GM23338 (cell line): Measurements from ENCODE around the gene AFAP1.

Experiments used
- CREB1 ChIP-seq: fragments of 250-450 bp; sonication (Bioruptor Pico); IDR thresholded peaks from 2 replicates; pipeline ENCODE4 v1.5.0; 2020; ENCODE audit warnings: low read depth, mild to moderate bottlenecking, moderate library complexity
- EZH2 ChIP-seq: fragments of 200-600 bp; sonication (generic); IDR thresholded peaks from one replicate; pipeline ENCODE4 v1.8.0; 2017; ENCODE audit warnings: antibody characterized with exemption, mild to moderate bottlenecking, low read depth; ENCODE audit not compliant: unreplicated experiment
- EZH2phosphoT487 ChIP-seq: fragments of 200-600 bp; sonication (generic); IDR thresholded peaks from one replicate; pipeline ENCODE4 v1.8.1; 2018; ENCODE audit warnings: antibody characterized with exemption; ENCODE audit not compliant: unreplicated experiment
- JUNB ChIP-seq: IDR thresholded peaks from one replicate; pipeline ENCODE4 v1.6.1; 2016; ENCODE audit warnings: antibody characterized with exemption; ENCODE audit not compliant: unreplicated experiment
- NANOG ChIP-seq: IDR thresholded peaks from 2 replicates; pipeline ENCODE4 v1.6.1; 2016; ENCODE audit warnings: antibody characterized with exemption, borderline replicate concordance
- POLR2AphosphoS5 ChIP-seq: IDR thresholded peaks from 2 replicates; pipeline ENCODE4 v1.6.1; 2016; ENCODE audit warnings: antibody characterized with exemption, low read depth
- STAT1 ChIP-seq: IDR thresholded peaks from one replicate; pipeline ENCODE4 v1.6.1; 2016; ENCODE audit warnings: antibody characterized with exemption; ENCODE audit not compliant: unreplicated experiment
- ZNF114 ChIP-seq: fragments of 250-450 bp; sonication (Bioruptor Pico); IDR thresholded peaks from 2 replicates; pipeline ENCODE4 v1.5.0; 2020; ENCODE audit warnings: mild to moderate bottlenecking, moderate library complexity
- ZNF331 ChIP-seq: fragments of 250-450 bp; sonication (Bioruptor Pico); IDR thresholded peaks from 2 replicates; pipeline ENCODE4 v1.5.0; 2020; ENCODE audit warnings: low read depth, mild to moderate bottlenecking, moderate library complexity
- TF ChIP-seq, protein P1 (sequence below), 2 experiments: fragments of 200-600 bp in 1 of 2; sonication (generic) in 1 of 2; conservative IDR thresholded peaks; 2 replicates each; pipeline versions ENCODE4 v1.5.1 to v1.6.1; 2016 to 2017; ENCODE audit warnings: antibody characterized with exemption in 2 of 2, low read depth in 2 of 2, mild to moderate bottlenecking in 2 of 2, moderate library complexity in 1 of 2
- TF ChIP-seq, protein P2 (sequence below): fragments of 250-450 bp; sonication (Bioruptor Pico); IDR thresholded peaks from 2 replicates; pipeline ENCODE4 v1.5.0; 2020; ENCODE audit warnings: mild to moderate bottlenecking, moderate library complexity
- TF ChIP-seq, protein P3 (sequence below): IDR thresholded peaks from one replicate; pipeline ENCODE4 v1.6.1; 2018; ENCODE audit warnings: antibody characterized with exemption; ENCODE audit not compliant: unreplicated experiment
- TF ChIP-seq, protein P4 (sequence below): IDR thresholded peaks from 2 replicates; pipeline ENCODE4 v1.6.1; 2016; ENCODE audit warnings: antibody characterized with exemption

DNA sequence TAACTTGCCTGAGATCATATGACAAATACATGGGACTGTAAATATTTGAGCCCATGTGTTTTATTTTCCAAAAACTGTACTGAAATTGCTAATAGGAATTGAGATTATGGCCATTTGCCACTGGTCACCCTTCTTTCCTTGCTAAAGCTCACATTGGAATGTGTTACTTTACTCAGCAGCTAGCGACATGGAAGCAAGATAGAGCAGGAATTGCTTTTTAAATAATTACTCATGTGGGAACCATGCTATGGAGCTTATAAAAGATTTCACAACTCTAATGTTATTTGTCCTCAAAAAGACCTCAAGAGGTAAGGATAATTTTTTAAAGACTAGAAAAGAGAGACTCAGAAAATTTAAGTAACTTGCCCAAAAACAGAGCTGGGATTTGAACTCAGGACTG lies 48.8 kb upstream of the AFAP1 start:
- TF ChIP-seq, protein P1, sequence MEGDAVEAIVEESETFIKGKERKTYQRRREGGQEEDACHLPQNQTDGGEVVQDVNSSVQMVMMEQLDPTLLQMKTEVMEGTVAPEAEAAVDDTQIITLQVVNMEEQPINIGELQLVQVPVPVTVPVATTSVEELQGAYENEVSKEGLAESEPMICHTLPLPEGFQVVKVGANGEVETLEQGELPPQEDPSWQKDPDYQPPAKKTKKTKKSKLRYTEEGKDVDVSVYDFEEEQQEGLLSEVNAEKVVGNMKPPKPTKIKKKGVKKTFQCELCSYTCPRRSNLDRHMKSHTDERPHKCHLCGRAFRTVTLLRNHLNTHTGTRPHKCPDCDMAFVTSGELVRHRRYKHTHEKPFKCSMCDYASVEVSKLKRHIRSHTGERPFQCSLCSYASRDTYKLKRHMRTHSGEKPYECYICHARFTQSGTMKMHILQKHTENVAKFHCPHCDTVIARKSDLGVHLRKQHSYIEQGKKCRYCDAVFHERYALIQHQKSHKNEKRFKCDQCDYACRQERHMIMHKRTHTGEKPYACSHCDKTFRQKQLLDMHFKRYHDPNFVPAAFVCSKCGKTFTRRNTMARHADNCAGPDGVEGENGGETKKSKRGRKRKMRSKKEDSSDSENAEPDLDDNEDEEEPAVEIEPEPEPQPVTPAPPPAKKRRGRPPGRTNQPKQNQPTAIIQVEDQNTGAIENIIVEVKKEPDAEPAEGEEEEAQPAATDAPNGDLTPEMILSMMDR (conservative IDR thresholded peaks at IDR 0.05; ENCODE audit: low read depth in 2 of 2), result no peak
- TF ChIP-seq, protein P2, sequence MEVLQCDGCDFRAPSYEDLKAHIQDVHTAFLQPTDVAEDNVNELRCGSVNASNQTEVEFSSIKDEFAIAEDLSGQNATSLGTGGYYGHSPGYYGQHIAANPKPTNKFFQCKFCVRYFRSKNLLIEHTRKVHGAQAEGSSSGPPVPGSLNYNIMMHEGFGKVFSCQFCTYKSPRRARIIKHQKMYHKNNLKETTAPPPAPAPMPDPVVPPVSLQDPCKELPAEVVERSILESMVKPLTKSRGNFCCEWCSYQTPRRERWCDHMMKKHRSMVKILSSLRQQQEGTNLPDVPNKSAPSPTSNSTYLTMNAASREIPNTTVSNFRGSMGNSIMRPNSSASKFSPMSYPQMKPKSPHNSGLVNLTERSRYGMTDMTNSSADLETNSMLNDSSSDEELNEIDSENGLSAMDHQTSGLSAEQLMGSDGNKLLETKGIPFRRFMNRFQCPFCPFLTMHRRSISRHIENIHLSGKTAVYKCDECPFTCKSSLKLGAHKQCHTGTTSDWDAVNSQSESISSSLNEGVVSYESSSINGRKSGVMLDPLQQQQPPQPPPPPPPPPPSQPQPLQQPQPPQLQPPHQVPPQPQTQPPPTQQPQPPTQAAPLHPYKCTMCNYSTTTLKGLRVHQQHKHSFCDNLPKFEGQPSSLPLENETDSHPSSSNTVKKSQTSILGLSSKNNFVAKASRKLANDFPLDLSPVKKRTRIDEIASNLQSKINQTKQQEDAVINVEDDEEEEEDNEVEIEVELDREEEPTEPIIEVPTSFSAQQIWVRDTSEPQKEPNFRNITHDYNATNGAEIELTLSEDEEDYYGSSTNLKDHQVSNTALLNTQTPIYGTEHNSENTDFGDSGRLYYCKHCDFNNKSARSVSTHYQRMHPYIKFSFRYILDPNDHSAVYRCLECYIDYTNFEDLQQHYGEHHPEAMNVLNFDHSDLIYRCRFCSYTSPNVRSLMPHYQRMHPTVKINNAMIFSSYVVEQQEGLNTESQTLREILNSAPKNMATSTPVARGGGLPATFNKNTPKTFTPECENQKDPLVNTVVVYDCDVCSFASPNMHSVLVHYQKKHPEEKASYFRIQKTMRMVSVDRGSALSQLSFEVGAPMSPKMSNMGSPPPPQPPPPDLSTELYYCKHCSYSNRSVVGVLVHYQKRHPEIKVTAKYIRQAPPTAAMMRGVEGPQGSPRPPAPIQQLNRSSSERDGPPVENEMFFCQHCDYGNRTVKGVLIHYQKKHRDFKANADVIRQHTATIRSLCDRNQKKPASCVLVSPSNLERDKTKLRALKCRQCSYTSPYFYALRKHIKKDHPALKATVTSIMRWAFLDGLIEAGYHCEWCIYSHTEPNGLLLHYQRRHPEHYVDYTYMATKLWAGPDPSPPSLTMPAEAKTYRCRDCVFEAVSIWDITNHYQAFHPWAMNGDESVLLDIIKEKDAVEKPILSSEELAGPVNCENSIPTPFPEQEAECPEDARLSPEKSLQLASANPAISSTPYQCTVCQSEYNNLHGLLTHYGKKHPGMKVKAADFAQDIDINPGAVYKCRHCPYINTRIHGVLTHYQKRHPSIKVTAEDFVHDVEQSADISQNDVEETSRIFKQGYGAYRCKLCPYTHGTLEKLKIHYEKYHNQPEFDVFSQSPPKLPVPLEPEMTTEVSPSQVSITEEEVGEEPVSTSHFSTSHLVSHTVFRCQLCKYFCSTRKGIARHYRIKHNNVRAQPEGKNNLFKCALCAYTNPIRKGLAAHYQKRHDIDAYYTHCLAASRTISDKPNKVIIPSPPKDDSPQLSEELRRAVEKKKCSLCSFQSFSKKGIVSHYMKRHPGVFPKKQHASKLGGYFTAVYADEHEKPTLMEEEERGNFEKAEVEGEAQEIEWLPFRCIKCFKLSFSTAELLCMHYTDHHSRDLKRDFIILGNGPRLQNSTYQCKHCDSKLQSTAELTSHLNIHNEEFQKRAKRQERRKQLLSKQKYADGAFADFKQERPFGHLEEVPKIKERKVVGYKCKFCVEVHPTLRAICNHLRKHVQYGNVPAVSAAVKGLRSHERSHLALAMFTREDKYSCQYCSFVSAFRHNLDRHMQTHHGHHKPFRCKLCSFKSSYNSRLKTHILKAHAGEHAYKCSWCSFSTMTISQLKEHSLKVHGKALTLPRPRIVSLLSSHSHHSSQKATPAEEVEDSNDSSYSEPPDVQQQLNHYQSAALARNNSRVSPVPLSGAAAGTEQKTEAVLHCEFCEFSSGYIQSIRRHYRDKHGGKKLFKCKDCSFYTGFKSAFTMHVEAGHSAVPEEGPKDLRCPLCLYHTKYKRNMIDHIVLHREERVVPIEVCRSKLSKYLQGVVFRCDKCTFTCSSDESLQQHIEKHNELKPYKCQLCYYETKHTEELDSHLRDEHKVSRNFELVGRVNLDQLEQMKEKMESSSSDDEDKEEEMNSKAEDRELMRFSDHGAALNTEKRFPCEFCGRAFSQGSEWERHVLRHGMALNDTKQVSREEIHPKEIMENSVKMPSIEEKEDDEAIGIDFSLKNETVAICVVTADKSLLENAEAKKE (CRISPR knock-in tag), result no peak
- TF ChIP-seq EZH2 (no peak), EZH2phosphoT487 (no peak), POLR2AphosphoS5 (no peak), JUNB (no peak), CREB1 (CRISPR knock-in tag) (no peak), ZNF331 (CRISPR knock-in tag) (no peak), ZNF114 (CRISPR knock-in tag) (no peak), STAT1 (no peak), NANOG (no peak)
- TF ChIP-seq, protein P3, sequence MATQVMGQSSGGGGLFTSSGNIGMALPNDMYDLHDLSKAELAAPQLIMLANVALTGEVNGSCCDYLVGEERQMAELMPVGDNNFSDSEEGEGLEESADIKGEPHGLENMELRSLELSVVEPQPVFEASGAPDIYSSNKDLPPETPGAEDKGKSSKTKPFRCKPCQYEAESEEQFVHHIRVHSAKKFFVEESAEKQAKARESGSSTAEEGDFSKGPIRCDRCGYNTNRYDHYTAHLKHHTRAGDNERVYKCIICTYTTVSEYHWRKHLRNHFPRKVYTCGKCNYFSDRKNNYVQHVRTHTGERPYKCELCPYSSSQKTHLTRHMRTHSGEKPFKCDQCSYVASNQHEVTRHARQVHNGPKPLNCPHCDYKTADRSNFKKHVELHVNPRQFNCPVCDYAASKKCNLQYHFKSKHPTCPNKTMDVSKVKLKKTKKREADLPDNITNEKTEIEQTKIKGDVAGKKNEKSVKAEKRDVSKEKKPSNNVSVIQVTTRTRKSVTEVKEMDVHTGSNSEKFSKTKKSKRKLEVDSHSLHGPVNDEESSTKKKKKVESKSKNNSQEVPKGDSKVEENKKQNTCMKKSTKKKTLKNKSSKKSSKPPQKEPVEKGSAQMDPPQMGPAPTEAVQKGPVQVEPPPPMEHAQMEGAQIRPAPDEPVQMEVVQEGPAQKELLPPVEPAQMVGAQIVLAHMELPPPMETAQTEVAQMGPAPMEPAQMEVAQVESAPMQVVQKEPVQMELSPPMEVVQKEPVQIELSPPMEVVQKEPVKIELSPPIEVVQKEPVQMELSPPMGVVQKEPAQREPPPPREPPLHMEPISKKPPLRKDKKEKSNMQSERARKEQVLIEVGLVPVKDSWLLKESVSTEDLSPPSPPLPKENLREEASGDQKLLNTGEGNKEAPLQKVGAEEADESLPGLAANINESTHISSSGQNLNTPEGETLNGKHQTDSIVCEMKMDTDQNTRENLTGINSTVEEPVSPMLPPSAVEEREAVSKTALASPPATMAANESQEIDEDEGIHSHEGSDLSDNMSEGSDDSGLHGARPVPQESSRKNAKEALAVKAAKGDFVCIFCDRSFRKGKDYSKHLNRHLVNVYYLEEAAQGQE, result no peak
- TF ChIP-seq, protein P4, sequence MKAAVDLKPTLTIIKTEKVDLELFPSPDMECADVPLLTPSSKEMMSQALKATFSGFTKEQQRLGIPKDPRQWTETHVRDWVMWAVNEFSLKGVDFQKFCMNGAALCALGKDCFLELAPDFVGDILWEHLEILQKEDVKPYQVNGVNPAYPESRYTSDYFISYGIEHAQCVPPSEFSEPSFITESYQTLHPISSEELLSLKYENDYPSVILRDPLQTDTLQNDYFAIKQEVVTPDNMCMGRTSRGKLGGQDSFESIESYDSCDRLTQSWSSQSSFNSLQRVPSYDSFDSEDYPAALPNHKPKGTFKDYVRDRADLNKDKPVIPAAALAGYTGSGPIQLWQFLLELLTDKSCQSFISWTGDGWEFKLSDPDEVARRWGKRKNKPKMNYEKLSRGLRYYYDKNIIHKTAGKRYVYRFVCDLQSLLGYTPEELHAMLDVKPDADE, result no peak
